Measurements from ENCODE around the gene EMSY.

- TF ChIP-seq, protein P1, sequence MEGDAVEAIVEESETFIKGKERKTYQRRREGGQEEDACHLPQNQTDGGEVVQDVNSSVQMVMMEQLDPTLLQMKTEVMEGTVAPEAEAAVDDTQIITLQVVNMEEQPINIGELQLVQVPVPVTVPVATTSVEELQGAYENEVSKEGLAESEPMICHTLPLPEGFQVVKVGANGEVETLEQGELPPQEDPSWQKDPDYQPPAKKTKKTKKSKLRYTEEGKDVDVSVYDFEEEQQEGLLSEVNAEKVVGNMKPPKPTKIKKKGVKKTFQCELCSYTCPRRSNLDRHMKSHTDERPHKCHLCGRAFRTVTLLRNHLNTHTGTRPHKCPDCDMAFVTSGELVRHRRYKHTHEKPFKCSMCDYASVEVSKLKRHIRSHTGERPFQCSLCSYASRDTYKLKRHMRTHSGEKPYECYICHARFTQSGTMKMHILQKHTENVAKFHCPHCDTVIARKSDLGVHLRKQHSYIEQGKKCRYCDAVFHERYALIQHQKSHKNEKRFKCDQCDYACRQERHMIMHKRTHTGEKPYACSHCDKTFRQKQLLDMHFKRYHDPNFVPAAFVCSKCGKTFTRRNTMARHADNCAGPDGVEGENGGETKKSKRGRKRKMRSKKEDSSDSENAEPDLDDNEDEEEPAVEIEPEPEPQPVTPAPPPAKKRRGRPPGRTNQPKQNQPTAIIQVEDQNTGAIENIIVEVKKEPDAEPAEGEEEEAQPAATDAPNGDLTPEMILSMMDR (IDR thresholded peaks at IDR 0.05), result no peak
- no peak for TF ChIP-seq POLR2A (IDR thresholded peaks at IDR 0.05)
Observed at GRCh38 chr11:76553554-76554476, 109.0 kb downstream of the EMSY start.

Data from testis (tissue), 2 donors.